ENCODE measurements around the gene PHF12.

The PHF12 gene

GRCh38 chr17:28975646-28976045 is 24.3 kb upstream of the PHF12 start:
- no peak for DNase-seq (ENCODE audit: low read depth in 2 of 3, low spot score in 1 of 3)

GRCh38 chr17:28975031-28975430 is 23.7 kb upstream of the PHF12 start:
- DNase-seq (ENCODE audit: low read depth in 2 of 3, low spot score in 1 of 3) = no peak

- no peak for DNase-seq (ENCODE audit: low read depth in 2 of 3, low spot score in 1 of 3)
These were observed 23.1 kb upstream of the PHF12 start for GRCh38 chr17:28974451-28974850.

GRCh38 chr17:28973425-28973824 is 22.1 kb upstream of the PHF12 start:
- DNase-seq (ENCODE audit: low read depth in 2 of 3, low spot score in 1 of 3) = no peak

- DNase-seq (ENCODE audit: low read depth in 2 of 3, low spot score in 1 of 3) = no peak
These were observed 21.1 kb upstream of the PHF12 start for GRCh38 chr17:28972437-28972836.

- DNase-seq (ENCODE audit: low read depth in 2 of 3, low spot score in 1 of 3) = no peak
These were observed 19.6 kb upstream of the PHF12 start for GRCh38 chr17:28970879-28971278.

GRCh38 chr17:28969706-28970393 is 18.5 kb upstream of the PHF12 start:
- no peak for DNase-seq (ENCODE audit: low read depth in 2 of 3, low spot score in 1 of 3)

- DNase-seq (ENCODE audit: low read depth in 2 of 3, low spot score in 1 of 3) = no peak
These were observed 17.6 kb upstream of the PHF12 start for GRCh38 chr17:28968914-28969295.

GRCh38 chr17:28968231-28968913 is 17.1 kb upstream of the PHF12 start:
- DNase-seq (ENCODE audit: low read depth in 2 of 3, low spot score in 1 of 3) = no peak

- DNase-seq (ENCODE audit: low read depth in 2 of 3, low spot score in 1 of 3) = no peak
These were observed 16.2 kb upstream of the PHF12 start for GRCh38 chr17:28967221-28968135.

- no peak for DNase-seq (ENCODE audit: low read depth in 2 of 3, low spot score in 1 of 3)
These were observed 12.5 kb upstream of the PHF12 start for GRCh38 chr17:28963841-28964240.

GRCh38 chr17:28963055-28963611 is 11.8 kb upstream of the PHF12 start:
- DNase-seq (ENCODE audit: low read depth in 2 of 3, low spot score in 1 of 3) = no peak

GRCh38 chr17:28961391-28961790 is 10.1 kb upstream of the PHF12 start:
- no peak for DNase-seq (ENCODE audit: low read depth in 2 of 3, low spot score in 1 of 3)

- DNase-seq (ENCODE audit: low read depth in 2 of 3, low spot score in 1 of 3) = no peak
These were observed 9.1 kb upstream of the PHF12 start for GRCh38 chr17:28960256-28961061.

GRCh38 chr17:28959471-28959871 is 8.2 kb upstream of the PHF12 start:
- DNase-seq (ENCODE audit: low read depth in 2 of 3, low spot score in 1 of 3) = no peak

- DNase-seq (ENCODE audit: low read depth in 2 of 3, low spot score in 1 of 3) = no peak
These were observed 7.6 kb upstream of the PHF12 start for GRCh38 chr17:28958820-28959455.

- no peak for DNase-seq (ENCODE audit: low read depth in 2 of 3, low spot score in 1 of 3)
These were observed 6.7 kb upstream of the PHF12 start for GRCh38 chr17:28957992-28958355.

- no peak for DNase-seq (ENCODE audit: low read depth in 2 of 3, low spot score in 1 of 3)
These were observed 6.1 kb upstream of the PHF12 start for GRCh38 chr17:28957277-28957991.

- no peak for DNase-seq (ENCODE audit: low read depth in 2 of 3, low spot score in 1 of 3)
These were observed 5.5 kb upstream of the PHF12 start for GRCh38 chr17:28956861-28957260.

- DNase-seq (ENCODE audit: low read depth in 2 of 3, low spot score in 1 of 3) = no peak
These were observed 4.8 kb upstream of the PHF12 start for GRCh38 chr17:28956112-28956511.

Data from stimulated activated CD4-positive, alpha-beta T cell treated with anti-CD3 and anti-CD28 coated beads, Interleukin-12 subunit alpha, Interleukin-12 subunit beta, amount 100 ng/mL, for 48 hours (primary cell).